ENCODE results near the gene CORO6.

CORO6 gene

DNA sequence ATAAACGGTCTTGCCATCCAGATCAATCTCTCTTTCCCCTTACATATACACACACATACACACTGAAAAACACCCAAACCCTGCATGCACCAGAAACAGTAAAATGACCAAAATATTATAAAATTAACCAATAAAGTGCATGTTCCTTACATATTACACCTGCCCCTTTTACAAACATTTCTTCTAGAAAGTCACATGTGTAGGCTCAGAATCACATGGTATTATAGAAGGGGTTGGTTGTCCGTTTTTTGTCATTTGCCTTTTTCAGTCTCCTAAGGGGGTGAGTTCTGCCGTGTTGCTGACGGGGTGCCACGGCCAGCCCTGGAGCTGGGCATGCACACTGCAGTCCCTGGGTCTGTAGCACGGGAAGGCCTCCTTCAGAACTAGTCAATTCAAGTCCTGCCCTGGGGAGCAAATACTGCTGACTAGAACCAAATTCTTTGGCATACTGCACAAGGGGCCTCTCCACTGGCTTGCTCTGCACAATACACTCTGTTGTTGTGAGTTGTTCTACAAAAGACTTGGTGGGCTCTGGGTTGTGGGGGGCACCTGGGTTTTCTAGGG is 8.0 kb upstream of the CORO6 start:
- DNase-seq (ENCODE audit: low read depth), result no peak

DNA sequence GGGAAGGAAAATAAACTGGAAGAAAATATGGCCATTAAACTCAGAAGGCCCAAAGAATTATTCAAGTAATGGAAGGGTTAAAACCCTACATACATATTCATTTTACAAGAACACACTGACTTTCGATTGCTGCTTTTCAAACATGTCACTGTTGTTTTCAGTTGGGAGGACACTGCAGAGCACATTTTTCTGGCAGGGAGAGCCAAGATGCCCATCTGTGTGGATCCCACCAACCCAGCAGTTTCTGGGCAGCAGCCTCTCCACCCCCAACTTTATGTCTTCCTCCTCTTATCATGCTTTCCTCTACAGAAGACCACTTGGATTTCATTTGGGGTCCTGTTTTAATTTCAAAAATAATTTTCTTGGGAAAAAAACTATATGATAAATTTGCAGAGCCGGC is 7.1 kb upstream of the CORO6 start:
- no peak for DNase-seq (ENCODE audit: low read depth)

DNA sequence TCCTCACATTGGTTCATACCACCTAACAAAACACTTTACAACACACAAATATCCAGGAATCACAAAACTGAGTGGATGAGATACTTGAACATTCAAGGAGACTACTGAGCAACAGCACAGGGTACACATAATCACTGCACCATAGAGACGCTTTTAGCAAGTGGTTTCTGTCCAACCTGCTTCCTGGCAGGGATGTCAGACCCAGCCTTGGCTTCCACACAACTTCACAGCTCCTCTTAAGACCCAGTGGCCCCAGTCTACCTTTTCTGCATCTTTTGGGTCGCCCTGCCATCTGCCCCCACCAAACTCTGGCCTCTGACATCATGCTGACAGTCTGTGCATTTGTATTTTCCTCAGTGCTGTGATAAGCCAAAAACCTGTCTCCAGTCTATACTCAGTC is 5.9 kb upstream of the CORO6 start:
- no peak for DNase-seq (ENCODE audit: low read depth)

DNA sequence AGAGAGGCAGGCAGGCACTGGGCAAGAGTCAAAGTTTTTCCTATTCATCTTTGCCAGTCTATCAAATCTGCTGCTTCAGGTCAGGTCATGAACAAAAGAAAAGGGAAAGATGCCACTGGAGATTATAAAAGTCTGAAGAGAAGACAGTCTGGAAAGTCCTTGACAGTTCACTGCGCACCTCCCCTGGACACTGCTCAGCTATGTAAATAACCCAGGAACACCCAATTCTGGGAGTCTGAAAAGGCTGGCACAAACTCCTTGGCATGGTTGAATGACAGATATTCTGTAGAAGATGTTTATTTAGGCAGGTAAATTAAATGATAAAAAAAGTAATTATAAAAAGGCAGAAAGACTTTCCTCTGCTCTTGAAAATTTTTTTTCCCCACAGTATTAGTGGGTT is 5.2 kb upstream of the CORO6 start:
- DNase-seq (ENCODE audit: low read depth), result no peak

DNA sequence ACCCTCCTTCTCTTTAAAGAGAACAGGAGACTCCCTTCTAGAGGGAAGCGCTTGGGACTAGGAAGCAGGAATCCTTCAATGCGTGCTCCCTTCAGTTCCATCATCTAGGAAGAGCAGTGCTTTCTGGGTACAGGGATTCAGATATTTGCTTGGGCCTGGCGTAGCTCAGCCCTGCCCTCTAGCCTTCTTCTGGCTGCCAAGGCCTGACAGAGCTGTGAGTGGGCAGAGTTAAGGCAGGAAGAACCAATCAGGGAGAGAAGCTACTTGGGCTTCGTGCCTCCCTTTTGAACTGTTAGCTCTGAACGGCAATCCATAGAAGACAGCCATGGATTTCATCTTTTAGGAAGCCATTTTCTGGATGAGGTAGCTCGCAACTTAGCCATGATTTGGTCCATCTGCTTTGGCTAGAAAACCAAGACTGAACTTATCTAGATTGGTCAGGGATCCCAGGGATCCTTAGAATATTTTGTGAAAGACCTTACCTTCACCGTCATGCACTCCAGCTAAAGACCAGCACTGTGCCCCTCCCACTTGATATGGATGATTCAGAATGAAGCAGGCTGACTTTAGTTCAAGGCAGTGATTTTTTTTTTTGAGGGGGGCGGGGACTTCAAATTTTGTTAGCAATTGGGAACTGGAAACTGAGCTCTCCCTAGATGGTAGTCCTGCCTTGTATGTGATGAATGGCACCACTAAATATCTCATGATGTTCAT is 2.5 kb upstream of the CORO6 start:
- DNase-seq (ENCODE audit: low read depth), result no peak

DNA sequence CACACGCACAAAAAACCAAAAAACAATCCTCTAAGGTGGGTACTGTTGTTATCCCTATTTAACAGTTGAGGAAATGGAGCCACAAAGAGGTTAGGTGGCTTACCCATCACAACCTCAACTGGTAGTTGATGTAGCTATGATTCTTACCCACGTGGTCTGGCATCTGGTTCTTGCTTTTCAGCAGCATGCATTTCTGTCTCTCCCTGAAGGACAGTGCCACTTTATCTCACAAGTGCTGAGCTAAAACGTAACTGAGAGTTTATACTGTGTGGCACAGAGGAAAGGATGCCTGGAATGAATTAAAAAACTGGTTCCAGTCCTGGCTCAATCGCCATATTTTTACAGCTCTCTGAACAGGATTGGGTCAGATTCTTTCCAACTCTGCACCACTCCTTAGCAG is 1.9 kb upstream of the CORO6 start:
- no peak for DNase-seq (ENCODE audit: low read depth)

DNA sequence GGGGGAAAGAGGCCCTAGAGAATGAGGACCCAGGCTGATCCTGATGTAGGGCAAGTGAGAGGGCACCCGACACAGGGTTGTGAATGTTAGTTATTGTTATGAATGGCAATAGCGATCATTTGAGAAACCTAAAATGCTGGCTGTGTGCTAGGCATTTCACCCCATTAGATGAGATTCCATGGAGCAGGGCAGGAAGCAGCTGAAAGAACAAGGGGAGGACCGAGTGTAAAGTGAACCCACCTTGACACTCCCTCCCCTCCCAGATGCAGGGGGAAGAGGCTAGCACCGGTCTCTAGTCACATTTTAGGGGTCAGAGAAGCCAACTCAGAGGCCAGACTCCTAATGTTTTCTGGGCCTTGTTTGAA is 553 bp upstream of the CORO6 start:
- no peak for DNase-seq (ENCODE audit: low read depth)

DNA sequence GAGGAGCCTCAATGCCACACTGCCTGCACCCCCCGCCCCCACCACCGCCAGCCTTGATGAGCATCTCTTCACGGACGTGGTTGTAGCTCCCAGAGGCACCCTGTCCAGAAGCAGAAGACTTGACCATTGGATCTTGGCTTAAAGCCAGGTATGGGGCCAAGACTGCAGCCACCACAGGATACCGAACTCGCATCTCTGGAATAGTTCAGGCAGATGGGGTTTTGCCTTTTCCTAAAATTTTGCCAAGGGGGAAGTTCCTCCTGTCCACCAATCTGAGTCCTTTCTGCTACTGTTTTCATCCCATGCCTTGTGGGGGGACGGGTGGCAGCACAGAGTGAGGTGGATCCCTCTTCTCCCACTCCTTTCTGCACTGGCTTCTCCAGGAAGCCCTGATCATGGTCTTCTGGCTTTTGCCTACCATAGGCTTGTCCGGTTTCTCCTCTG is 939 bp downstream of the CORO6 start:
- DNase-seq (ENCODE audit: low read depth), result no peak

DNA sequence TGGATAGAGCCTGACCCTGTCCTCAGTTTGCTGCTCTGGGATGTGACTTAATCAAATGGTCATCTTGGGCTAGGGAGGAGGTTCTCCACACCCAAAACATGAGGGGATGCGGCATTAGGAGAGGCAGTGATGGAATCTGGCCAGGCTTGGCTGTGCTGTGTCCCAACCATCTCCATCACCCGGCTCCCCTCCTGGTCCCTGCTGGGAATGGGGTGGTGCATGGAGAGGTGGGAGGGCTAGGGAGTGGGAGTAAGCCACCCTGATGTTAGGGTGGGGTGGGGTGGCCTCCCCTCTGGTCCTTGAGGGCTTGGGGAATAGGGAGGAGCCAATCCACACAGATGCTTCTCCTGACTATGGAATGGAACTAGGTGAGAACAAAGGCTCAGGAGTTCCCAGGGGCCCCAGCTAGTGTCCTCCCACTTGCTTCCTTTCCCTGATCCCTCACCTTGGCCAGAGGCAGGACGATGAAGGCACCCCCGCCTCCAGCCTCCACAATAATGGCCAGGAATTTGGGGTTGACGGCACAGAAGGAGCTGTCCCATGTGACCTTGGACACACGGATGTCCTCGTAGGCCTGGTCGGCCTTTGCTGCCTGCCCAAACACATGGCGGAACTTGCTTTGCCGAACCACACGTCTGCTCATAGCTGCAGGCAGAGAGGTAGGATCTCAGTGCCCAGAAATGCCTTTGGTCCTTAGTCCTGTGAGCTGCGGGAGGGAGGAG is 1.8 kb downstream of the CORO6 start:
- DNase-seq (ENCODE audit: low read depth), result no peak

DNA sequence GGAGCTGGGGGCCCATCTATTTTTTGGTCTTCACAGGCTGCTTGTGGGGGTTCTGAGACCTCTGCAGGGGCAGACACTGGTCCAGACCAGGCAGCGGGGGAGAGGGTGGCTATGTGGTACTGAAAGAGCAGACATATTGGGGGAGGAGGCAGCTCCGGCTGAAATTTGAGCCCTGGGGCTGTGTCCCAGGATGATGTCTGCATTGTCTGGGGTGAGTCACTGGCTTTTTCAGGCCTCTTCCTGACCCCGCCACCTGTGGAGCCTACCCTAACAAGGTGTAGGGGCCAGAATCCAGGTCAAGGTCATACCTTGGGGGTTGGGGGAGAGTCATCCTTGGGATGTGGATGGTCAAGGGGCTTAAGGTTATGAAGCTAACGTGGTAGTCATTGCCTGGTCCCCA is 2.4 kb downstream of the CORO6 start:
- DNase-seq (ENCODE audit: low read depth), result no peak

DNA sequence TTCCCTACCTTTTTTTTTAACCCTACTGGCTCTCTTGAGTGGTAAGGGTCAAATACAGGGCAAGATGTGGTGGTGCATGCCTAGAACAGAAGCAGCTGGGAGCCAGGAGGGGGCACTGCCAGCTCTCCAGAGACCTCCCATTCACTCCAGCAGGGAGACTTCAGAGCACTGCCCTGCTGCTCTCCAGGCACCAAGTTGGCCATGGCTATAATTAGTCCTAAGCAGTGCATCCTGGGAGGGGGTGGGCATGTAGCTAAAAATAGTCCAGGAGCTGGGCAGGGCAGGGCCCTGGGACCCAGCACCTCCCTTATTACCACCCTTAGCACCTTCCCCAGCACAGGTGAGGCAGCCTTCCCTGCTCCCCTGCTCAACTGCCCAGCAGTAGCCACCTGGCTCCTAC is 3.5 kb downstream of the CORO6 start:
- no peak for DNase-seq (ENCODE audit: low read depth)

DNA sequence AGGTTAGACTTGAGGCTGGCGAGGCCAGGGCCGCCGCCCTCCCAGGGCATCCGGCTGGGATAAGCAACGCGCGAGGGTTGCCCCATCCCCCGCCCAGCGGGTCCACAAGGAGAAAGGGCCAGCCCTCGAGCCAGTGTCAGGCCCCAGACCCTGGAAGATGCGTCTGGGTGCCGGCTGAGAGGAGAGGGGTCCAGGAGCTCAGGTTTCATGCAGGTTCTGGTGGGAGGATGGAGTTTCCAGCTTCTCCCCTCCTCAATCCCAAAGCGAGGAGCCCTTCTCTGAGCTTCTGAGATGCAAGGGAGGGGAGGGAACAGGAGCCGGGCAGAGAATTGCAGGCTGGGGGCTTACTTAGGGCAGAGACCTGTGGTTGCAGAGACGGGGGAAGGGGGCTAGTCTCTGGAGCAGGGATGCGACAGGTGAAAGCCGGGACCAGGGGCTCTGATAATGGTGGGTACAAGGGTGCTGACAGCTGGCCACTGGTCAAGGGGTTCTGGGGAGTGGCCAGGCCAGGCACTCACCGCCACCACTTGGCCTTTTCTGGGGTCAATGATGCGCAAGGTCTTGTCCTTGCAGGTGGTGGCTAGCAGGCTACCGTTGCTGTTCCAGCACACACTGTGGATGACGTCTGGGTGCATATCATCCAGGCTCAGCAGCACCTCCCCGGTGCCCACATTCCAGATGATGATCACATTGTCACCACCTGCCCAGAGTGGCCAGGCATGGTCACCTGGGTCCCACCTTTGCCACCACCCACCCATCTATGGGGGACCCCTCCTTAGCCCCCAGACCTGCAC is 4.2 kb downstream of the CORO6 start:
- no peak for DNase-seq (ENCODE audit: low read depth)

DNA sequence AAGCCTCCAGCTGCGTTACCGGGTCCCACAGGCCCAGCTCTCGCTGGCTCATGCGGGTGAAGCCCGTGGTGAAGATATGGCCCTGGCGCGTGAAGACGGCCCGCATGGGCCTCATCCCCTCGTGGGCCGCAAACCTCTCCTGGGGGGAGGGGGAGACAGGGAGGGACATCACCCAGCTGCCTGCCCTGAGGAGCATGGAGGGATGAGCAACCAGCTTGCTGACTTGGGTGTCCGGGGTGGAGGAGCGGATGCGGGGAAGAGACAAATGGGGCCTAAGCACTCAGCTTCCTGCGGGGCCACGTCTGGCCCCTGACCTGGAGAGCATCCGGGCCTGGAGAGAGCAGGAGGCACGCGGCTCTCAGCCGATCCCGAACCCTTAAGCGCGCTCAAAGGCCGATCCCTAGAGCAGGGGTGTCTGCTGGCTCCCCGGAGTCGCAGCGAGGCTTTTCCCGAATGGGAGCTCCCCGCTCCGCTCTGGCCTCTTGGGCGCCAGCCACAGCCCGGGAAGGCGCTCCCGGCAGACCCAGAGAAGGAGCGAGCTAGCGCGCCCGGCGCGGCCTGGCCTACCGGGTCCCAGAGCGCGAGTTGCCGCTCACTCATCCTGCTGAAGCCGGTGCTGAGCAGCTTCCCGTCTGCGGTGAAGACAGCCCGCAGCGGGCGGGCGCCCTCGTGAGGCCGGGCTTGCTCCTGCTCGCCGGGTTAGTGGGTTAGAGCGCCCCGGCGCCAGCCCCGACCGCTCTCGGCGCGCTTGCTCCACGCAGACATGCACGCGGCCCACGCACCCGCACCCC is 5.0 kb downstream of the CORO6 start:
- peak; percentile 81 for DNase-seq (ENCODE audit: low read depth)

DNA sequence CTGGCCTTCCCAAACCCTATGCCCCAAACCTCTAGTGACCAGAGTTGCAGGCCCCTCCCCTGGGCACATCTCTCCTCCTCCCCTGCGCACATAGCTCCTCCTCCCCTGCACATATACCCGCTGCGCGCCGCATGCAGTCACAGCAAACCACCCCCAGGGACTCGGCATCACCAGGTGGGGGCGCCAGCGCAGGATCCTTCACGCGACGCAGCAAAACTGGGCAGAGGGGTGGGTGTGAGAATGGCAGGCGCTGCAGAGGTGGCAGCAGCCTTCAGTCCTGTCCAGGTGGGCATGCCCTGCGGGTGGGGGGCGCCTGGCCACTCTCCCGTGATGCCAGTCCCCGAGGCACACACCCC is 5.6 kb downstream of the CORO6 start:
- peak; percentile 78 for DNase-seq (ENCODE audit: low read depth)

DNA sequence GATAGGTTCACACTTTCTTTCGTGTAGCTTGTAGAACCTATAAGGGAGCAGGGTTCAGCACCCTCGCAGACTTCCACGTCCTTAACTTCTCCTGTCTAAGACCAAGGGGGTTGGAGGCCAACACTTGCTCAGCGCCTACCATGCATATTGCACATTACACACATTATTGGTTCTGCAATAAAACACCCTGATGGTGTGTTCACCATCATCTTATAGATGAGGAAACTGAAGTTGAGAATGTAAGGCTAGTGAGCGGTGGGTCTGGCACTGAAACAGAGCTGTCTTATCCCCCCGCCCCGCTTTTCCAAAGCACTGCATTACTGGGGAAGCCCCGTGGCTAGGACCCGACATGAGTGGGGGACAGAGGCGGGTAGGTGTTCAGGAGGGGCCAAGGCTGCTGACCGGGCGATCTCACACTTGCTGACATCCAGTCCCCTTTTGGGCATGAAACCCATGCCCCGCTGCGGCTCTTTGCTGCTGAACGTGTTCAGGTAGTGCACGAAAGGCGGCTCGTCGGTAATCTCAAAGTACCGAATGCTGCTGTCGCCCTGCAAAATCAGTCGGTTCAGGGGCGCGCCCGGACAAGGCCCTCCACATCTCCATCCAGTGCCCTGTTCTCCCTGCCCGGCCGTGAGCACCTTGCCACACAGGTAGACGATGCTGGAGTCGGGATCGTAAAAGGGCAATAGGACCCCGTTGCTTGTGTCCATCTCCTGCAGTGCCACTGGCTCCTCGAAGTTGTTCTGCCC is 6.2 kb downstream of the CORO6 start:
- no peak for DNase-seq (ENCODE audit: low read depth)

DNA sequence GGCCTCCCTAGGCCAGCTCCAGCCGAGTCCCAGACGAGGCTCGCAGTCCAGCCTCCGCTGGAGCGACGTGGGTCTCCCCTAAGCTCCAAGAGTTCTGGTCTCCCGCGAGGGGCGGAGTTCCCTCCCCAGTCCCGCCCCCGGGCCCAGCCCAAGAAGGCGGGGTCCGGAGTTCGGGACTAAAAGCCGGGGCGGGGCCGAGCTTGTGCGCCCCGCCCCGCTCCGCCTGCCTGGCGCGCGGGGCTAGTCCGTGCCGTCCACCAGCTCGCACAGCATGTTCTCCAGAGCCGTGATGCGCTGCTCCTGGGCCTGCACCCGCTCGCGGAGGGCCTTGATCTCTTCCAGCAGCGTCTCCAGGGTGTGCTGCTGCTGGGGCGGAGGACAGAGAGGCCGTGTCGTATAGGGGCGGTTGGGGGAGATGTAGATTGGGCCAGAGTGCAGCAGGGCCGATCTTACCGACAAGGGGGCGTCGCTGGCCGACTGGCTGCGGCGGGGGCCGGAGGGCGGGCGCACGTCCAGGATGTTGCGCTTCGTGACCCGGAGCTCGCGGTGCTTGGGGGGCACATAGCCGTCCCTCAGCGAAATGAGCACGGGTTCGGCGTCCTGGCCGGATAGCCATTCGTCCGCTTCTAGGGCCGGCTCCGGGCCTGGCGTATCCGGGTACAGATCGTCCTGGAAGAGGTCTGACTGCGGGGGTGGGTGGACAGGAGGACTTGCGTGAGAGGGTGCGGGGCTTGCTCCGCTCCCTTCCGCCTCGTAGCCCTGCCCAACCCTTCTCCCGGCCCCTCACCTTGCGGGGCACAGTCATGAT is 7.0 kb downstream of the CORO6 start:
- DNase-seq (ENCODE audit: low read depth), result peak; percentile 74

DNA sequence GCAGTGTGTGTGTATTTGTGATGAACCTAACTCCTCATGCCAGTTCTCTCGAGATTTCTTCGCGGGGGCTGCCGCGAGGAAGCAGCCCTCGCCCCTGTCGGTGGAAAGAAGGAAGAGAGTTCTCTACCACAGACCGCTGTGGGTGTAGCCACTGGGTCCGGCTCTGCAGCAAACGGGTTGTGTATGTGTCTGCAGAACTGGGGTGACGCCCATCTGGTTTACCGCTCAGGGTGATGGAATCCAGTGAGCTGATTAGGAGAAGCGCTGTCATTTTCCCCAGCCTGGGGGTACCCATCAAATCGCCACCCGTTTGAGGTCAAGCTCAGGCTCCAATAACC is 7.7 kb downstream of the CORO6 start:
- DNase-seq (ENCODE audit: low read depth), result peak; percentile 42

DNA sequence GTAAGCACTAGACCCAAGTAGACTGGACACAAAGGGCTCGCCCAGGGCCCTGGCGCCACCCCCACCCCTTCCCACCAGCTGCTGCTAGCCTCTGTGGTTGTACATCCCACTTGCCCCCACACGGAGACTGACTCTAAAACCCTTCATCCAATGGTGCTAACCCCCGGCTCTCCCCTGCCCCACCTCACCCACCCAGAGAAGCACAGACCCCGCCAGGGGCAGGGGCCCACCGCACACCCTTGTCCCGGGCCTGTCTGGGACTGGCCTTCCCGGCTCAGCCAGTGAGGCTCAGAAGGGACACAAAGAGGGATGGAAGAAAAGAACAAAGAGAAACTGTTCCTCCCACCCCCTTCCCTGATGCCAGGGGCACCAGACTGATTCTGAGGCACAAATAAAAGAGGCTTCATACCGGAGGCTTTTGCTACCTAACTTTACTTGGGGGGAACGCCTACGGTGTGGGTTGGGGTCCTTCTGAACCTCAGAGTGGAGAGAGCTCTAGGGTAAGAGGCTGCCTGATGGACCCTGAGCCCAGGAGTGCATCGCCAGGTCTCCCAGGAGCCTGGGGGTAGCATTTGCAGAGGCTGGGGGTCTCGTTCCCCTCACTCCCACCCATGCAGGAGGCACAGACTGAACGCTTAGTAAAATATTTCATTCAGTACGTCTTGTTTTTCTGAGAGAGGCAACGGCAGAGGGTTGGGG is 8.2 kb downstream of the CORO6 start:
- no peak for DNase-seq (ENCODE audit: low read depth)

DNA sequence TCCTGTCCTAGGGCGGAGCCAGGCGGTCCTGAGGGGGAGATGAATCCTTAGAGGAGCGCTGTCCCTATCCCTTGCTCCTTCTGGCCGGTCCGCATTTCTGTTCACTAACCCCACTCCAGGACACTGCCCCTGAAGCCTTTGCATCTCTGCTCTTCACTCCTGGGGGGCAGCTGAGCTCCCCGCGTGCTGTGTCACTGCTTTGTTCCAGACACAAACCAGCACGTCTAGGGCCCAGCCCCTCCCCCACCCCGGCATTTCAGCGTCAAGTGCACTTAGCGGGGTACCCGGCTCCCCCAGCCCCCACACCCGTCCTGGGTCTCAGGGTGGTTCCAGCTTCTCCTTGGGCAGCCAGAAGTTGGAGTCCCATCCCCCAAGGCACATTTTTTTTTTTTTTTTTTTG is 8.9 kb downstream of the CORO6 start:
- no peak for DNase-seq (ENCODE audit: low read depth)

DNA sequence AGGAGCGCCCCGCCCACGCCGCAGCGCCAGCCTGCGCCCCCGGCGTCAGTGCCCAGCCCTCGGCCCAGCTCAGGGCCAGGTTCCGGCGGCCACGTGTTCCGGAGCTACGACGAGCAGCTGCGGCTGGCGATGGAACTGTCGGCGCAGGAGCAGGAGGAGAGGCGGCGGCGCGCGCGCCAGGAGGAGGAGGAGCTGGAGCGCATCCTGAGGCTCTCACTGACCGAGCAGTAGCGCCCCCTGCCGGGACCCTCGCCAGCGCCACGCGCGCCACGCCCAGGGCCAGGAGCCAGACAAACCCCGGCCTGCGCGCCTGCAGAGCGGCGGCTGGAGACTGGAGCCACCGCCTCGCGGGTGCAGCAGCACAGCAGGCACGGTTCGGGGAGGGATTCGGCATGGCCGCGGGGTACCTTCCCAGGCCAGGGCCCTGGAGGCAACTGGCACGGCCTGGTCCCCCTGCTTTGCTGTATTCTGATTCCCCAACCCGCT is 9.3 kb downstream of the CORO6 start:
- peak; percentile 84 for DNase-seq (ENCODE audit: low read depth)
